Measurements from ENCODE around the gene HMCN2.

HMCN2 gene

GRCh38 chr9:130292106-130292505 is 26.5 kb downstream of the HMCN2 start:
- no peak for DNase-seq (ENCODE audit: low spot score)

GRCh38 chr9:130294664-130295063 is 29.1 kb downstream of the HMCN2 start:
- DNase-seq (ENCODE audit: low spot score) = no peak

GRCh38 chr9:130295431-130295830 is 29.9 kb downstream of the HMCN2 start:
- no peak for DNase-seq (ENCODE audit: low spot score)

- no peak for DNase-seq (ENCODE audit: low spot score)
Observed at GRCh38 chr9:130295945-130296782, 30.6 kb downstream of the HMCN2 start.

- DNase-seq (ENCODE audit: low spot score) = no peak
Observed at GRCh38 chr9:130296783-130297055, 31.2 kb downstream of the HMCN2 start.

- DNase-seq (ENCODE audit: low spot score) = no peak
Observed at GRCh38 chr9:130297371-130297770, 31.8 kb downstream of the HMCN2 start.

- no peak for DNase-seq (ENCODE audit: low spot score)
Observed at GRCh38 chr9:130298662-130299279, 33.2 kb downstream of the HMCN2 start.

- no peak for DNase-seq (ENCODE audit: low spot score)
Observed at GRCh38 chr9:130299785-130300615, 34.4 kb downstream of the HMCN2 start.

GRCh38 chr9:130300739-130301138 is 35.2 kb downstream of the HMCN2 start:
- DNase-seq (ENCODE audit: low spot score) = no peak

GRCh38 chr9:130301483-130302286 is 36.1 kb downstream of the HMCN2 start:
- DNase-seq (ENCODE audit: low spot score) = peak; percentile 43

- no peak for DNase-seq (ENCODE audit: low spot score)
Observed at GRCh38 chr9:130302785-130303612, 37.4 kb downstream of the HMCN2 start.

GRCh38 chr9:130303613-130304055 is 38.1 kb downstream of the HMCN2 start:
- no peak for DNase-seq (ENCODE audit: low spot score)

- DNase-seq (ENCODE audit: low spot score) = no peak
Observed at GRCh38 chr9:130304116-130304515, 38.6 kb downstream of the HMCN2 start.

- no peak for DNase-seq (ENCODE audit: low spot score)
Observed at GRCh38 chr9:130304643-130305042, 39.1 kb downstream of the HMCN2 start.

GRCh38 chr9:130305381-130305780 is 39.8 kb downstream of the HMCN2 start:
- no peak for DNase-seq (ENCODE audit: low spot score)

GRCh38 chr9:130306823-130307666 is 41.5 kb downstream of the HMCN2 start:
- no peak for DNase-seq (ENCODE audit: low spot score)

GRCh38 chr9:130307667-130307943 is 42.0 kb downstream of the HMCN2 start:
- no peak for DNase-seq (ENCODE audit: low spot score)

GRCh38 chr9:130308081-130308571 is 42.6 kb downstream of the HMCN2 start:
- no peak for DNase-seq (ENCODE audit: low spot score)

- DNase-seq (ENCODE audit: low spot score) = no peak
Observed at GRCh38 chr9:130309689-130310455, 44.3 kb downstream of the HMCN2 start.
